Activated CD4-positive, alpha-beta T cell treated with anti-CD3 and anti-CD28 coated beads for 48 hours (primary cell): Measurements from ENCODE around the gene AQP2.
"Not testable (repeated sequence)": the region's sequence is repeated elsewhere in the genome, so short reads cannot be mapped to it uniquely, and the experiment has no call there.

Source experiments
- DNase-seq: peaks from one replicate; pipeline ENCODE4 v3.0.0-alpha.2; 2020

AQP2 gene

DNA sequence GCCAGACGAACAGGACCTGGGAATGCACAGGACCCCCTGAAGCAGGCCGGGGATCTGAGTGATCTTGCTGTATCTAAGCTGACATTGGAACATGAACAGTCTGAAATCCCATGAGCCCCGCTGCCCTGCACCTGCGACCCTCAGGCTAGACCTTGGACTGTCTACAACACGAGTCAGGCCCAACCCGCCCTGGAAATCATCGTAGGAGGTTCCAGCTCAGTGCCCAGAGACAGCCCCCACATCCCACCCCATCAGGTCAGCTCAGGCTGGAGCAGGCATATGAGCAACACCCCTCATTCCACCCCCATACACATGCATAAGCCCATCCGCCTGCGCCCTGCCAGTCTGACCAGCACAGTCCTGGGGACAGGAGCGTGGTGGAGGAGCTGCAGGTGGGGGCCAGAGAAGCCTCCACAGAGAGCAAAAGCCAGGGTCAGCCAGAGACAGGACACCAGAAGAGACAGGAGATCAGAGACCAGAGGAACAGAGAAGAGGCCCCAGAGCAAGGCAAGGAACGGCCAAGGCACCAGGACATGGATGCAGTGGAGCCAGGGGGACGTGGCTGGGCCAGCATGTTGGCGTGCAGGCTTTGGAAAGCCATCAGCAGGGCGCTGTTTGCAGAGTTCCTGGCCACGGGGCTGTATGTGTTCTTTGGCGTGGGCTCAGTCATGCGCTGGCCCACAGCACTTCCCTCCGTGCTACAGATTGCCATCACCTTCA lies 22.3 kb downstream of the AQP2 start, which contains the start of gene AQP6:
Gene AQP6, plus strand, starts transcription at position 307 of the 720 bp plus-strand sequence. Its CDS starts 227 bp downstream, at position 534.
- no peak for DNase-seq

DNA sequence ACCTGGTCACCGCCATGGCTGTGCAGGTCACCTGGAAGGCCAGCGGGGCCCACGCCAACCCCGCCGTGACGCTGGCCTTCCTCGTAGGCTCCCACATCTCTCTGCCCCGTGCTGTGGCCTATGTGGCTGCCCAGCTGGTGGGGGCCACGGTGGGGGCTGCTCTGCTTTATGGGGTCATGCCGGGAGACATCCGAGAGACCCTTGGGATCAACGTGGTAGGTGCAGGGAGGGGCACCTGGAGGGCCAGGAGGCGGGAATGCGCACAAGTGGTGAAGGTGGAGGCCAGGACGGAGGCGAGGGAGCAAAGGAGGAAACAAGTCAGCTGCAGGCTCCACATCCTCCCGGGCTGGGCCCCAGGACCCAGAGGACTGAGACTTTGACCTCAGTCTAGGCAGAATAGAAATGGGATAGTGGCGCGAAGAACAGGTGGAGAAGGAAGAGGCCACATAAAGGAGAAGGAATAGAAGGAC lies 22.9 kb downstream of the AQP2 start:
- DNase-seq = no peak

DNA sequence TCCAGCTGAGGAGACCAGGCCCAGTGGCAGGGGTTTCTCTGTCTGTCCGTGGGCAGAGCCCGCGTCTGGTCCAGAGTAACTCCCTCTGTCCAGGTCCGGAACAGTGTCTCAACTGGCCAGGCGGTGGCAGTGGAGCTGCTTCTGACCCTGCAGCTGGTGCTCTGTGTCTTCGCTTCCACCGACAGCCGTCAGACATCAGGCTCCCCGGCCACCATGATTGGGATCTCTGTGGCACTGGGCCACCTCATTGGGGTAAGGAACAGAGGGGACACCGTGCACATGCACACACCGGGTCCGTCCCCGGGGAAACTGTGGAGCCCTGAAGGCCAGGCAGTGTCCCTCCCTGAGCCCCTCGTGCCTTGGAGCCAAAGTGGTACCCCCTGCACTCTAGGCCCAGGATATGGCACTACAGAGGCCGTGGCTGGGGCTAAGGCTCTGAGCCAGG lies 23.7 kb downstream of the AQP2 start:
- DNase-seq = no peak

DNA sequence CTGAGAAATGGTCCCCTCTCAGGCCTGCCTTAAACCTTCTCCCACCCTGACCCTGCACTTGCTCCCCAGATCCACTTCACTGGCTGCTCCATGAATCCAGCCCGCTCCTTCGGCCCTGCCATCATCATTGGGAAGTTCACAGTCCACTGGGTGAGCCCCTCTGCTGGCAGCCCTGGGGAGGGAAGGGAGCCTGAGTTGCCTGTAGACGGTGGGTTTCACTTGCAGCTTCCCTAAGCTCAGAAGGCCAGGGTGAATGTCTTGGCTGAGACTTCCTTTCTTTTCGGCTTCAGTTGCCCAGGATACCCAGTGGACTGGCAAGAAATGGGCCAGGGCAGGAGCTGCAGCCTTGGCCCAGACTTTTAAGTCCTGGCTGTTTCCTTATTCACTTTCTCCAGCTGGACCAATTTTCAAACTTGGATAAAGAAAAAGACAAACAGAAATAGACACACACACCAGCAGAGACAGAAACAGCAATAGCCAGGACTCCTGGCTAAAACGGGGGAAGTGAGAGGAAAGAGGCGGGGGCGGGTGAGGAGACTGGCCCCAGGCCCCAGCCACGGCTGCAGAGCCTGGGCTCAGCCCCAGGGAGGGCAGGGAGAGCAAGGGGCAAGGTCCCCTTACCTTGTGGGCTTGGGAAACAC lies 24.3 kb downstream of the AQP2 start:
- no peak for DNase-seq

DNA sequence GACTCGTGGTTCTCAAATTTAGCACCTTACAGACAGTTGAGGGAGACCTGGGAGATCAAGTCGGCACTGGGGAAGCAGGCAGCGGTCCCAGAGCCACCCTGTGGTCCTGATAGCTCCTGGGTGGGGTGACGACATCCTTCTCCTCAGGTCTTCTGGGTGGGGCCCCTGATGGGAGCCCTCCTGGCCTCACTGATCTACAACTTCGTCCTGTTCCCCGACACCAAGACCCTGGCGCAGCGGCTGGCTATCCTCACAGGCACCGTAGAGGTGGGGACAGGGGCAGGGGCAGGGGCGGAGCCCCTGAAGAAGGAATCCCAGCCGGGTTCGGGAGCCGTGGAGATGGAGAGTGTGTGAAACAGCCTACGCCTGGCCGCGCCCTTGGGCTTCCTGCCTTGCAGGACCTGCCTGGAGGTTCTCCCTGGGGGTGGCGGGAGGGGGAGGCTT lies 24.8 kb downstream of the AQP2 start:
- no peak for DNase-seq

DNA sequence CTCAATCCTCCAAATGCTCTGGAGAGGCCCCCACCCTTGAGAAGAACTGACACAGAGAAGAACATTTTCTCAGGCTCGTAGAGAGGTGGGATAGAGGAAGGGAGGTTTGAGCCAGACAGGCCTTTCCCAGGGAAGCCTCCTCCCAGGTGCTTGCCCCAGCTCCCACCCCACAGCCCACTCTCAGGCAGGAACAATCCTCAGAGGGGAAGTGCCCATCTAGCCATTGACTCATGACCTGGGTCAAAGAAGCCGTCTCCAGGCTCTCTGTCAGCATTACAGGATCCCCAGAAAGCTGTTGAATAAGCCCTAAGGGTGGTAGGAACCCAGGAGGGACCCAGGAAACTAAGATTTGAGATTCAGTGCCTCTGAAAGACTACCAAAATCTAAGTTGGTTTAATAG lies 26.0 kb downstream of the AQP2 start:
- no peak for DNase-seq

DNA sequence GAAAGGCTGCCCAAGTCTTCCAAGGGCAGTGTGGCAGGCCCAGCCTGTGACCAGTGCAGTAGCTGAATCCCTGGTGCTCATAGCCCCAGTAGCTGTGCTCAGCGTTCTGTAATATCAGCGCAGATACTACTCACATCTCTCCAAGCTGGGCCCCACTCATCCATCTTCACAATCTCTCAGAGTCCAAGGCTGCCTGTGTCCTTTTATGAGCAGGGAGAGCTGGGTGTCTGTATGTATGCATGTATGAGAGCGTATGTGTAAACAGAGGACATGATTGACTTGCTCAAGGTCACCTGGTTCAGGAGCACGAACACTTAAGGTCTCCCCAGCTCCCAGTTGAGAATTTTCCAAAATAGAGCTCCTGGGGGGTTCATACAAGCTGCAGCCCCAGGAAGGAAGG lies 27.6 kb downstream of the AQP2 start:
- DNase-seq = no peak

DNA sequence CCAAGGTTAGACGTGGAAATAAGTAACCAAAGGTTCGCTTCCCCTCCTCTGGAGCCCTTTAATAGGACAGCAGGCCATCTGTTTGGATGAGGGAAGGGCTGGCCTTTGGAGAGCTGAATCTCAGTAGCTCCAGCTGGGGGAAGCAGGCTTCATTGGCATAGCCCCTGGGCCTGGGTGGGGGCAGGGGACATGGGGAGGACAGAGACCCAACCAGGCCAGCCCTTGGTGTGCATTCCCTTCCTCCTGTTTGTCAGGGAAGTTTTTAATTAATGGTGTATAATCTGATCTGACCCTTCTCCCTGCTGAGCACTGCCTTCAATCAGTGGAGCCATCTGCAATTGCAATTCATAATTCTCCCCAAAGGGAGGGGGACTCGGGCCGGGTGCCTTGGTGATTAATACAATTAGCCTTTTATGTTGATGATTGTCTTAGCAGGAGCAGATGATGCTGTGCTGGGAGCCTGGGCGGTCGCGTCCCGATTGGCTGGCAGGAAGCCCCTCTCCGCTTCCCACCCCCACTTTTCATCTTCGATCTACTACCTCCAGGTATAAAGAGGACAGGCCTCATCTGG lies 28.6 kb downstream of the AQP2 start:
- DNase-seq = no peak

DNA sequence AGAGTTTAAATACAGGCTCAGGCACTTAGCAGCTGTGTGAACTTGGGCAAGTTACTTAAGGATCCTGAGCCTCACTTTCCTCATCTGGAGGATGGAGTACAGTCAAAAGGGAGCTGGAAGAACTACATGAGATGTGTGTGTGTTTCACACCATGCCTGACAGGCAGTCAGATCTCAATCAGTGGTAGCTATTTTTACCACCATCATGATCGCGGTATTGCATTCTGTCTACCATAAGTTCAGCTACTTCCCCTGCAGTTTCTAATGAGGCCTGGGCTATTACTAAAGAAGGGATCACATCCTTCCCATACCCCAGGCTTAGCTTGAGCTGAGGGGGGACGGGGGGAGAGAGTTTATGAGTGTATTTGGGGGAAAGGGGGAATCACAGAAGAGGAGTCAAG lies 29.3 kb downstream of the AQP2 start:
- no peak for DNase-seq

DNA sequence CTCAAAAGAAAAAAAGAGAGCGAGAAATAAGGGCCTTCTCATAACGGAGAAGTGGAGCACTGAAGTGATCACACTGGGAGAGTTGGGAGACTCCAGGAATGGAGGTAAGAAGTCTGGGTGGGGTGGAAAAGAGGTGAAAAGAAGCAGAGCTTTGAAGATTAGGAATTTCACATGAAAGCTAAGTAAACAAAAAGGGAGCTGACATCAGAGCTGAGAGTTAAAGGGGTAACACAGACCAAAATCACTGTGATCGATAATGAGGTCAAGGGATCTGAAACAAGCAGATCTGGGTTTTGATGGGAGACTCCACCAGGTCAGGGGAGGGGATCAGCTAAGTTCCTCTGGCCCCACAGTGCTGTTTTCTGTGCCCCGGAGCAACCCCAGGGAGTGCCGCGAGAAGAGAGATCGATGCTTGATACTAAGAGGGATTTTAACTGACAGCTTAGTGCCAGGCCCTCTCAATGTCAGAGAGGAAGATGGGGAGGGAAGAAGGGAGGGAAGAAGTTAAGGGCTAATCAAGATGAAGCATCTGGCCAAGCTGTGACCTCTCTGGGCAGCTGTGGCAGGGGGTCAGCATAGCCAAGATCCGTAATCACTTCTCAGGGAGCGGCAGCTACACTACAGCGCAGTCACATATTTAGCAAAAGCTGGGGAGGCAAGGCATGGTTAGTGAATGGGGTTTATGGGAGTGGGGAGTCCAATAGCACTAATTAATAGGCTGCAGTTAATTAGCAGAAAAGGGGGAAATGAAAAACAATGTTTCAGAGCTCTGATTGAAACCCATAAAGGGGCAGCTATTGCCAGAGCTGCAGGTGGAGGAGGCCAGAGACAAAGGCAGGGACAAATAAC lies 30.2 kb downstream of the AQP2 start:
- no peak for DNase-seq

DNA sequence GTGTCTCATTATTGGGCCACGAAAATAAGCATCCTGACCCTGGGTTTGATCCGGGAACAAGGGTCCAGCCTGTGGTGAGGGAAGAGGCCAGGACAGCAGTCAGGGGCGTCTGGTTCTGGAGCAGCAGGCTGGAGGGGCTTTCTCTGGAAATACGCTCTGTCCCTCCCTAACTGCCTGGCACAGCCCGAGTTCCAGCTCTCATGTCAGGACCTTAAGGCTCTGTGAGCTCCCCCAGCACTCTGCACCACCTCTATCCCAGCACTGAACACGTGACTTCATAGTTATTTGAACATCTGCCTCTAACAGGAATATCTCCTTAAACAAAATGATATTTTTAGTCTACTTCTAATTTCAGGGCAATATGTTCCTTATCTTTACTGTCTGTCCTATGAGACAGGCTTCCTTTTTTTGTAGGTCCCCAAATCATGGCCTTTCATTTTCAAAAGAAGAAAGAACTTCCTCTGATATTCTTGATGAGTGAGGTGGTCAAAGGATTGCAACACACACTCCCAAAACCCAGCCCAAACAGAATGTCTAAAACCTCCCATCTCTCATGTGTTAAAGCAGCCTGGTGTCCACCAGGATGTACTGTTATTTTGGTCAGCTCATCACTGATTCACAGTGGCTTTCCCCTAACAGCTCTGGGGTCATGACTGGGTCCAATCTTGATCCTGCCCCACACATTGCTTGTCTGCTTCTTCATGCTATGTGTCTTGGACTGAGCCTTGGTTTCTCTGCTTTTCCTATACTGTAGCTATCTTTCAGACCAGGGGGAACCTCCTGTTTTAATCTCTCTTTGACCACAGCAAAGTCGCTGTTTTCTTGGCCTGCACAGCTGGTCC lies 31.9 kb downstream of the AQP2 start:
- no peak for DNase-seq

DNA sequence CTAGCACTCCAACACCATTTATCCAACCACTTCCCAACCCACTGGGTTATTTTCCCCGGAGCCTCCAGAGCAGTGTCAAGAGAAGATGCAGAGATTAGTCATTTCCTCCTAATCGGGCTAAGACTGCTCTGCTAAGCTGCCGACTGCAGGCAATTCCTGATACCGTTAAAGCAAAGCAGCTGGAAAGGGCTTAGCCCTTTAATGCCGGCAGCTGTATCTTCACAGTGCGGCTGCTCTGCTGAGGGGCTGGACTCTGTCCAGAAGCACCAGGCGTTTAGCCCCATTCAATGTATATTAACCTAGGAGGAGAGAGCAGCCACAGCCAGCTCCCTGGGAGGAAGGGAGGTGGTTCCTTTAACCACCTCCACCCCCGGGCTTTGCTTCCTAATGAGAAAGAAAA lies 33.4 kb downstream of the AQP2 start:
- no peak for DNase-seq

DNA sequence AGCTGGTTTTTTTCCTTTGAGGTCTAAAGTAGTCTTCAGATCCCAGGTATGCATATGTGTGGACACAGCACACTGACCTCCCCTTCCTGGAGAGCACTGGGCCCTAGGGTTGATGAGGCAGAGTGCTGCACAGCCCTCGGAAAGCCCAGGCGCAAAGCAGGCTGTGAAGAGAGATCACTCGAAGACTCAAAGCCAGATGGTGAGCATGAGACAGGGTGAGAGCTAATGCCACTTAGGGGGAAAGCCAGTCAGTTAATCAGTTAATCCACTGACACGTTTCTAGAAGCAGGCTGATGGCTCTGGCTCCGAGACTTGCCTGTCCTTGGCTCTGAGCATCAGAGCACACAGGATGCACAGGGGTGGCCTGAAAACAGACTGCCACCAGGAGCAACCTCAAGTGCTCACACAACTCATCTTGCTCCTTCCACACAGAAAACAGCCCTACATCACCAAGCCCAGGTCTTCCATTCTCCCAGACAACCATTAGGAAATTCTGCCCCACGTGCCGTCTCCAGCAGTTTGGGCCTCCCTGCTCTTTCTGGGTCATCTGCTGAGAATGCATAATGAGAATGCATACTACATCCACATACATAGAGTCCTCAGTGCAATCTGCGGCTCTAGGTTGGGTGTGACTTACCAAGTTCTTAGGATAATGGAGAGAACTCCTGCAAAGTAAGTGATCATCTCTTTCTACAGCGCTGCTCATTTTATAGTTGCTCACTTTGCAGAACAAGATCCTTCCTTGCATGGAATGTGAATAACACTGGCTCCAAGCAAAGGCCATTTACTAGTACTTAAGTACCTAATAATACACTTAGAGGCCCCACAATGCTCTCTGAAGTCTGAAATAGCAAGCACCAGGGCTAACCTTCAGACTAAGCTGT lies 34.2 kb downstream of the AQP2 start:
- no peak for DNase-seq

DNA sequence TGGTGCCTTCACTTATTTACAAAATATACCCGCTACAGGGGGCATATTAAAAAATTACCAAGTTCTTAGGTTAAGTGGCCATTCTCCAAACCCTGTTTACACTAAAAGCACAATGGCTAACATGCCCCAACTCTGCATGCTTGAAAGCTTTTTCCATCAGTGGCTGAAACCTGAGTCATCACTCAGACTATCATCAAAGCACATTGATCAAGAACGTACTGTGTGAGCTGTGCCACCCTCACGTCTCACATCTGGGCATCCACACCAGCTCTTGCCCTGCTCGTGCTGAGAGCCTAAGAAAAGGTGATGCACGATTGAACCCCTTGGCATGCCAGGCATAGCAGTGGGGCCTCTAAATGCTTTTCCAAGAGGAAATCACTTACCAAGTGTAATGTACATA lies 35.4 kb downstream of the AQP2 start:
- peak; percentile 43 for DNase-seq

DNA sequence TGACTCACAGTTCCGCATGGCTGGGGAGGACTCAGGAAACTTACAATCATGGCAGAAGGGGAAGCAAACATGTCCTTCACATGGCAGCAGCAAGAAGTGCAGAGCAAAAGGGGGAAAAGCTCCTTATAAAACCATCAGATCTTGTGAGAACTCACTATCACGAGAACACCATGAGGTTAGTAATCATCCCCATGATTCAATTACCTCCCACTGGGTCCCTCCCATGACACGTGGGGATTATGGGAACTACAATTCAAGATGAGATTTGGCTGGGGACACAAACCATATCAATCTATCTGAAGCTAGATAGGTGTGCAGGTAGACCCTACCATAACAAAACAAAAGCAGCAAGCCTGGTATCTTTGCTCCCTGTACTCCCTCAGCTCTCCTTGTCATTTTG lies 35.9 kb downstream of the AQP2 start:
- DNase-seq = not testable (repeated sequence)

DNA sequence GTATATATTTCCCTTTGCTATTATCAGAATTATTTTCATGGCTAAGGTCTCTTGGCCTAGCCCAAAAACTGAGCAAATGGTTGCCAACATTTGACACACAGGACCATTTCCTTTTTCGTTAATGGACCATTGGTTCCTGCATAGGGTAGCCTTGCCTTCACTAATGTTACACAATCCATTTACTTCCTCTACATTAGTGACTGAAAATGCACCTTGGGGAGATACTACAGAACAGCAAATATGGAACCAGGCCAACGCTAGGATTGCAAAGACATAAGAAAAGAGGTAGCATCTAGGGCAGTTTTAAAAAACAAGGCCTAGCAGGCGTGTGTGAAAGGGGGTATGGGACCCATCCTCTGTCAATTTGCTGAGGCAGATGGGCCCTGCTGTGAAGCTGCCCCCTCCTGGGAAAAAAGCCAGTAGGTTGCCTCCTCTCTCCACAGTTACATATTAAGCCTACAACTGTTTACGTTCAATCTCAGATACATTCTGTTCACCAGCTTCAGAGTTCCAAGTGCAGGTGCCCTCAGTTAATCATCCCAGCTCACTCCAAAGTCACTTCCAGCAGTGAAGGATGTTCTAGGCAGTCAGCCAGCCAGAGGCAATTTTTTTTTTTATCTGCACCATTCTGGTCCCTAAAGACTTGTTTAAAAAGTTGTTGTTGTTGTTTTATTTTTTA lies 37.2 kb downstream of the AQP2 start:
- DNase-seq = no peak

DNA sequence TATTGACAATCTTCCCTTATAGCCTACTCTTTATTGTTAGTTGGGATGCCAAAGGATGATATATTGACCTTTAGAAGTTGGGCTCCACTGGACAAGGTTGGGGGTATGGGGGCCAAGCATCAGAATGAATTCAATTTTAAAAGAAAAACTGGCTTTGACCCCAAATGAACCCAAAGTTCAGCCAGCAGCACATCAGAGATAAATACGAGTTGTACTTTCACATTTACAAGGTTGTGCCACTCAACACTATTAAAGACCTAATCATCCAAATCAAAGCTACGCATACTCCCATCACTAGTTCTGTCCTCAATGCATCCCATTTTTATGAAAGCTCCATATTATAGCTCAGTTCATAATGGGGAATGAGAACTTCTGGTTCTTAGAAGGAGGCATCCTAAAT lies 38.9 kb downstream of the AQP2 start:
- not testable (repeated sequence) for DNase-seq

DNA sequence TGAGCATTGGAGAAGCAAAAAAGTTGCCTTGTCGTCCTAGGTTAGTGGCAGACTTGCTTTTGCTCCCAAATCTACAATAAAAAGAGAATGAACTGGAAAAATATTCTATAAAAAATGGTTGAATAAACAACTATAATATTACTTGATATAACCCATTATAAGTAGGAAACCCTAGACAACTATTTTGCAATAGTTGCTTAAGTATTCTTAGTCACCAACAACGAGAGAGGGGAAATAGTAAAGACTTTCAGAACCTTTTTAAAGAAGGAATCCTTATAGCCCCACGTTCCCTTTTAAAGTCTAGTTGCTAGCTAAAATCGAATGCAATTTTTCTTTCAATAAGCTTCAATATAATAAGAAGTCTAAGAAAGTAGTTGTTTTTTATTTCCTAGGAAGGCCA lies 39.7 kb downstream of the AQP2 start:
- DNase-seq = no peak

DNA sequence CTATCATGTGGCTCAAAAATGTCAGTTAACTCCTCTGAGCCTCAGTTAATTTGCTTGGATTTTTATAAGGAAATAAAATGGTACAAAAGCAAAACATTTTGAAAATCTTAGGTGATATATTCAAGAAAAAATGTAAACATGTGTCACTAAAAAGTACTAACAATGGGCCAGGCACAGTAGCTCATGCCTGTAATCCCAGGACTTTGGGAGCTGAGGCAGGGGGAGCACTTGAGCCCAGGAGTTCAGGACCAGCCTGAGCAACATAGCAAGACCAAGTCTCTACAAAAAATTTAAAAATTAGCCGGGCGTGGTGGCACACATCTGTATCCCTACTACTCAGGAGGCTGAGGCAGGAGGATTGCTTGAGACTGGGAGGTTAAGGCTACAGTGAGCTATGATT lies 47.9 kb downstream of the AQP2 start:
- DNase-seq = no peak

DNA sequence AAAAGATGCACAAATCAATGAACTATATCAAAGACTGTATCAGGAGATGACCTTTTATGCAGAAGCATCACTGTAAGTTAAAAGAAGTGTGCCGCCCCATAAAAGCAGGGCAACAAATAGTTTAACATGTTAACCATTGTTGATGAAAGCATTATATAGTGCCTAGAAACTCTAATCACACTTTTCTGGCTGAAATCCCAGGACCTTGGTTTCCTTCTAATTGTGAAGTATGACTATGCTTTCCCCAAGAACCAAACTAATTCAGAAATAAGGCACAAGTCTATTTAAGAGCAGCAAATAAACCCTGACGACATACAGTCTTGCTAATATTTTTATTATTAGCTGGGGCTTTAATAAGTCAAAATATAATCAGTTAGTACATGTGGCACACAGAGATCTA lies 53.1 kb downstream of the AQP2 start:
- no peak for DNase-seq

DNA sequence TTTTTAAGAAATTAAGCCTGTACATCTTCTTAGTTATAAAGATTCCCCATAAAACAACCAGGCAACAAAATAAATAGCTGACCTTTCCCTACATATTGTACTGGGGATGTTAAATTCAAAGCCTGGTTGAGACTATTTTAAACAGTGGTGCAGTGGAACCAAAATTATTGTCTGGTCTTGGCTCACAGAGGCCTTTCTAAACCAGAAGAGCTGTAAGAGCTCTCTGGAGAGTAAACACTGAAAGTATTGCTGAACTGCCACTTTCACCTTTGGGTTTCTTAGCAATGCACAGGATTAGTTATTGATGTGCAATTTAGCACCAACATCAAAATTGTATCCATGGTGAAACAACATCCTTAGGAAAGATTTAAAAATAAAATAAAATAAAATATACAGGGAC lies 54.2 kb downstream of the AQP2 start:
- no peak for DNase-seq
